ENCODE measurements around the gene MGAT4A.

The MGAT4A gene

GRCh38 chr2:98569915-98570314 is 161.0 kb downstream of the MGAT4A start:
- Mint-ChIP-seq H3K27ac (peak overlapping the region; percentile 74), H3K4me1 (no peaks in the 10 kb centered on the region), H3K27me3 (ENCODE audit: low read depth, poor library complexity) (peaks cover 12% of the 10 kb centered on the region), H3K36me3 (ENCODE audit: low read depth) (peaks cover 31% of the 10 kb centered on the region), H3K4me3 (no peak overlapping the region), H3K9me3 (no peaks in the 10 kb centered on the region)
- no peak for TF ChIP-seq CTCF (IDR thresholded peaks at IDR 0.05)
- DNase-seq, result no peak

- Mint-ChIP-seq H3K36me3 (ENCODE audit: low read depth) (peaks cover 31% of the 10 kb centered on the region), H3K4me3 (no peak overlapping the region), H3K9me3 (no peaks in the 10 kb centered on the region), H3K27me3 (ENCODE audit: low read depth, poor library complexity) (peaks cover 12% of the 10 kb centered on the region), H3K27ac (peak overlapping the region; percentile 74), H3K4me1 (no peaks in the 10 kb centered on the region)
- DNase-seq, result peak; percentile 74
- peak; percentile 80 for TF ChIP-seq CTCF (IDR thresholded peaks at IDR 0.05)
Observed at GRCh38 chr2:98569197-98569793, 161.6 kb downstream of the MGAT4A start.
